K562 treated with DMSO at 1 percent for 48 hours (cell line): Measurements from ENCODE around the gene RETREG2. TPM values are rescaled to one million over a fixed set of nuclear protein-coding genes. Genes with fewer than 3 reads are reported as not detected.

Experiments
- total RNA-seq: library from RNA; unstranded; fragments of 300-600 nt; gene quantifications from 2 replicates; pipeline ENCODE4 v1.2.3, GENCODE V29; 2022; ENCODE audit warnings: low replicate concordance; ENCODE audit errors: extremely low read depth

RETREG2 gene
- total RNA-seq: not detected in 2 replicates

DNA sequence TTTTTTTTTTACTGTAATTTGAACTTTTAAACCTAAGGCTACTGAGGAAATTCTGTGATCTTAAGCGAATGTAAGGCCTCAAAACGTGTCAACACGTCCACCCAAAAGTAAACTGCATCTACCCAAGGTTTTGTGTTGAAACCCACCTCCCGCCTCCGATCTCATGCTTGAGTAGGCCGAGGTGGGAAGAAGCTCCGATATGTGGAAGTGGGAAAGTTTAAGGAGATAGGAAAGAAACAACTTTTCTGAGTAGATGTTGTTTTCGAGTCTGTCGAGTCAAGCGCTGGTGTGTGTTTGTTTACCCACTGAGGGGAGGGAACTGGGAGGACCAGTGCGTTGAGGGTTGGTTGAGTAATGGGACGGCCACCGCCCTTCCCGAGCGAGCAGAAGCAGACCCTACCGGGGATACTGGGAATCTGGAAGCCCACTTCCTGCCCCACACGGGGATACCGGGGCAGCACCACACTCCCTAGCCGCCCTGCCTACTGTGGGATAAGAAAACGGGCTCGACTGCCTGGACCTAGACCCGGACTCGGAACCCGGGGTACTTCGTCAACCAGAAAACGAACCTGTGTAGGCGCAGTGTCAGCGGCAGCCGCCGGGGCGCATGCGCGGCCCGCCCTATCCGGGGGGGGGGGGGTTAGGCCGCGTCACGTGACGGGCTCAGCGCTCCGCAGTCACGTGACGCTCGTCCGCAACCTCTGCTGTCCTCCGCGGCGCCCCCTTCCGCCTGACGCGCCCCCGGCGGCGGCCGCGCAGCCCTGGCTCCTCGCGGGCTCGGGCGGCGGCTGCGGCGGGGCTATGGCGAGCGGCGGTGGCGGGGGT, at the start of gene RETREG2:
Gene RETREG2 (plus strand): TSS at position 724 of the 825 bp plus-strand sequence. CDS start 78 bp downstream, at position 802.

GRCh38 chr2:219160186-219161017, 17.7 kb upstream of the RETREG2 start, which contains the start of gene NHEJ1:
NHEJ1 (minus strand) TSS chr2:219160815; CDS start chr2:219158362, 2,453 bp downstream.

GRCh38 chr2:219169930-219170654, 8.0 kb upstream of the RETREG2 start, which contains the start of gene SLC23A3:
SLC23A3 (minus strand) TSS chr2:219170029; CDS start chr2:219169984, 45 bp downstream.

DNA sequence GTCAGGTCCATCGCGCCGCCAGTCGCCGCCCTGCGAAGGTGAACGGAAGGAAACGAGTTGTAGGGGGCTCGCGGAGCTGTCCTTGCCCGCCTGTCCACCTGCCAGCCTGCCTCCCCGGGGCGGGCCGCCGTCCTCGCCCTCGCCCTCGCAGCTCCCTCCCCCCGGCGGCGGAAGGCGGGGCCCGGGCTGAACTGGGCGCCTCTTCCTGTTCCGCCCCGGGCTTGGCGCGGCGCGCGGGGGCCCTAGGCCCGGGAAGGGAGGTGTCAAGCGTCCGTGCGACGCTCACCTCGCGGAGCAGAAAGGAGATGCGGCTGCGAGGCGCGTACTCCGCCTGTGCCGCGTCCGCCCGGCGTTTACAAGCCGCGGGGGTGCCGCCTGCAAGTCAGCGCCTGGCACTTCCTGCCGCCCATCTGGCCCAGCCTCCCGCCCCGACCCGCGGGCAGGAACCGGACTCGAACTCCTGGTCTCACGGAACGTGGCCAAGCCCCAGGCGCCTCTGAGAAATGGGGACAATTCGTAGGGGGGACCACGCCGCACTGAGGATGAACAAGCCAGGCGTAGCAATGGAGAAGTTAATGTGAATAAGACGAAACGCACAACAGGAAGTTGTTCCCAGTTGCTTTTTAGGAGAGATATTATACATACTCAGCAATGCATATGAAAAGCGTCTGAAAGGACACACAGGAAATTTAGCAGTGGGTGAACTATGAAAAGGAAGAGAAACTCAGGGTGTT, 1.1 kb upstream of the RETREG2 start, which contains the start of gene CNPPD1:
Gene CNPPD1 (minus strand): TSS at position 108 of the 734 bp plus-strand sequence. CDS start 97 bp downstream, at position 11.

GRCh38 chr2:219206328-219207133, 28.5 kb downstream of the RETREG2 start, which contains the start of gene ZFAND2B:
ZFAND2B (plus strand) TSS chr2:219206782; CDS start chr2:219206988, 206 bp downstream.

GRCh38 chr2:219218732-219219701, 40.9 kb downstream of the RETREG2 start, which contains the start of gene ABCB6:
ABCB6 (minus strand) TSS chr2:219218958; CDS start chr2:219218673, 285 bp downstream.

DNA sequence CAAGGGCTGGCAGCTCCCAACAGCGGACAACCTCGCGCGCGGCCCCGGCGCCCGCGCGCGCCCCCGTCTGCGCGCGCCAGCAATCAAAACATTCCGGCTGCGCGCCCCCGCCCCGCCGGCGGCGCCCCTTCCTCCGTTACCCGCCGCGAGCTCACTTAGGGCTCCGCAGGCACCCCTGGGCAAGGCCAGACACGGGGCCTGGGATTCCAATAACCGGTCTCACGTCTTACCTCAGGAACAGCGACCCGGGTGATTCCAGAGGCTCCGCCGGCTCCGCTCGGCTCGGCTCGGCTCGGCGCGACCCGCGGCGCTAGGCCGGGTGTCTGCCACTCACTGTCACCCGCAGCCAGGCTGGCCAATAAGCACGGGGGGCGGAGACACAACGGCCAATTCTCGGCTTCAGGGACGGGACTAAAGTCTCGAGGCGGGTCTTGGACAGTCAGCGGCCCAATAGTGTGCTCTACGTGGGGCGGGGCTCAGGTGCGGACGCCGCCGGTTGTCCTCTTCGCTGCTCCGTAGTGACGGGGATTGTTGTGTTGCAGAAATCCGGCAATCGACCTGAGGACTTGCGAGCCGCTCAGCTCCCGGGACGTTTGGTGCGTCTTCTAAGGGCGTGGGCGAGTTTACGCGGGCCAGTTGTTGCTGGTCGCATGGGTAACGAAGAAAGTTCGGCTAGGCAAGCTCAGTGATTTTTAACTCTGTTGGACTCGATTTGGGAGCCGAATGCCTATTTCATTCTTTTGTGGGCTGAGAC, 51.4 kb downstream of the RETREG2 start, which contains the start of the genes ANKZF1 and ATG9A:
Gene ANKZF1 (plus strand): TSS at position 502 of the 754 bp plus-strand sequence. CDS start 452 bp downstream, outside the sequence.
Gene ATG9A (minus strand): TSS at position 332 of the 754 bp plus-strand sequence. CDS start 1,612 bp downstream, outside the sequence.

Other genes with a start within 250 kb of the RETREG2 start
- not detected in 2 replicates for gene CDK5R2, start 218.6 kb upstream of the RETREG2 start, total RNA-seq
- gene FEV, start 193.1 kb upstream of the RETREG2 start, total RNA-seq: not detected in 2 replicates
- not detected in 2 replicates for gene CRYBA2, start 184.9 kb upstream of the RETREG2 start, total RNA-seq
- gene CFAP65, start 136.8 kb upstream of the RETREG2 start, total RNA-seq: not detected in 2 replicates
- gene IHH, start 117.4 kb upstream of the RETREG2 start, total RNA-seq: not detected in 2 replicates
- not detected in 2 replicates for gene NHEJ1, start 17.5 kb upstream of the RETREG2 start, total RNA-seq
- gene SLC23A3, start 8.2 kb upstream of the RETREG2 start, total RNA-seq: not detected in 2 replicates
- not detected in 2 replicates for gene CNPPD1, start 1.4 kb upstream of the RETREG2 start, total RNA-seq
- not detected in 2 replicates for gene ZFAND2B, start 28.5 kb downstream of the RETREG2 start, total RNA-seq
- gene ABCB6, start 40.7 kb downstream of the RETREG2 start, total RNA-seq: not detected in 2 replicates
- not detected in 2 replicates for gene ATG9A, start 51.4 kb downstream of the RETREG2 start, total RNA-seq
- gene ANKZF1, start 51.5 kb downstream of the RETREG2 start, total RNA-seq: not detected in 2 replicates
- gene GLB1L, start 67.2 kb downstream of the RETREG2 start, total RNA-seq: not detected in 2 replicates
- gene STK16, start 67.2 kb downstream of the RETREG2 start, total RNA-seq: not detected in 2 replicates
- not detected in 2 replicates for gene TUBA4B, start 75.0 kb downstream of the RETREG2 start, total RNA-seq
- gene TUBA4A, start 75.6 kb downstream of the RETREG2 start, total RNA-seq: not detected in 2 replicates
- gene DNAJB2, start 101.1 kb downstream of the RETREG2 start, total RNA-seq: not detected in 2 replicates
- not detected in 2 replicates for gene PTPRN, start 131.1 kb downstream of the RETREG2 start, total RNA-seq
- not detected in 2 replicates for gene RESP18, start 154.5 kb downstream of the RETREG2 start, total RNA-seq
- not detected in 2 replicates for gene DNPEP, start 209.6 kb downstream of the RETREG2 start, total RNA-seq
- gene DES, start 240.1 kb downstream of the RETREG2 start, total RNA-seq: not detected in 2 replicates